Caco-2 (cell line): Measurements from ENCODE around the gene TPO. TPM values are rescaled to one million over a fixed set of nuclear protein-coding genes. Genes with fewer than 3 reads are reported as not detected.

ENCODE experiments used
- BruUV-seq: library from RNA; stranded (reverse); fragments of 400-500 nt; replicated peaks from 2 replicates; lab custom pipeline; 2021; lab: Mats Ljungman, UMichigan
- CTCF ChIA-PET: fragments of 300-600 bp; sonication (Branson Sonifier 250); formaldehyde crosslinking; loops from one replicate; lab custom pipeline; 2022; ENCODE audit warnings: antibody characterized with exemption; lab: Charles Lee
- POLR2A ChIA-PET: fragments of 300-600 bp; sonication (Branson Sonifier 250); formaldehyde crosslinking; loops from one replicate; lab custom pipeline; 2022; ENCODE audit warnings: antibody characterized with exemption; lab: Charles Lee
- DNase-seq, 2 experiments: peaks; one replicate each; pipeline versions ENCODE4 v3.0.0 to v3.0.0-alpha.2; 2020 to 2022
- H3K27me3 ChIP-seq: replicated peaks from 2 replicates; pipeline ENCODE4 v1.6.0; 2011; ENCODE audit warnings: low read length; ENCODE audit not compliant: control insufficient read depth, insufficient read depth
- H3K36me3 ChIP-seq: 2 replicates; pipeline ENCODE4 v1.5.1; 2011; ENCODE audit warnings: low read length; ENCODE audit not compliant: control insufficient read depth, insufficient read depth
- H3K4me1 ChIP-seq: fragments of 250-450 bp; sonication (Bioruptor Pico); 2 replicates; pipeline ENCODE4 v1.5.1; 2020; ENCODE audit warnings: mild to moderate bottlenecking
- H3K4me3 ChIP-seq: 2 replicates; pipeline ENCODE4 v1.5.1; 2011; ENCODE audit warnings: low read depth, mild to moderate bottlenecking, control low read depth, low read length
- H3K9me3 ChIP-seq: fragments of 250-450 bp; sonication (Bioruptor Pico); 2 replicates; pipeline ENCODE4 v1.5.1; 2020; ENCODE audit warnings: mild to moderate bottlenecking, moderate library complexity
- H3K27ac Mint-ChIP-seq: one replicate; pipeline ENCODE4 v1.8.0; 2022; ENCODE audit warnings: mixed read lengths; ENCODE audit not compliant: unreplicated experiment
- H3K27me3 Mint-ChIP-seq: one replicate; pipeline ENCODE4 v1.8.0; 2022; ENCODE audit warnings: mixed read lengths; ENCODE audit not compliant: insufficient read depth, unreplicated experiment
- H3K36me3 Mint-ChIP-seq: one replicate; pipeline ENCODE4 v1.8.0; 2022; ENCODE audit warnings: mild to moderate bottlenecking, mixed read lengths; ENCODE audit not compliant: insufficient read depth, unreplicated experiment
- H3K4me1 Mint-ChIP-seq: one replicate; pipeline ENCODE4 v1.8.0; 2022; ENCODE audit warnings: low read depth, mixed read lengths; ENCODE audit not compliant: unreplicated experiment
- H3K4me3 Mint-ChIP-seq: one replicate; pipeline ENCODE4 v1.8.0; 2022; ENCODE audit warnings: mild to moderate bottlenecking, moderate library complexity, mixed read lengths; ENCODE audit not compliant: unreplicated experiment
- H3K9me3 Mint-ChIP-seq: one replicate; pipeline ENCODE4 v1.8.0; 2022; ENCODE audit warnings: mixed read lengths; ENCODE audit not compliant: unreplicated experiment
- CTCF ChIP-seq, 2 experiments: fragments of 200-600 bp in 1 of 2; IDR thresholded peaks; 1 replicate in 1 of 2; 2 replicates in 1 of 2; pipeline versions ENCODE4 v1.5.1 to v1.8.0; 2011 to 2022; ENCODE audit warnings: antibody characterized with exemption in 1 of 2, control low read depth in 1 of 2, inconsistent platforms in 1 of 2, low read depth in 1 of 2, low read length in 1 of 2, mild to moderate bottlenecking in 1 of 2, moderate library complexity in 1 of 2; ENCODE audit not compliant: insufficient read depth in 1 of 2, severe bottlenecking in 1 of 2, unreplicated experiment in 1 of 2
- intact Hi-C: fragments of 100-400 bp; cut with micrococcal nuclease; formaldehyde crosslinking; loops from one replicate; pipeline ENCODE4 v1.10.0; 2022; ENCODE audit not compliant: unreplicated experiment
- total RNA-seq: library from RNA; stranded (reverse); gene quantifications from 2 replicates; pipeline ENCODE4 v1.2.3, GENCODE V29; 2022

Gene TPO
- total RNA-seq, 1 experiment from 2014 or later: not detected

- Mint-ChIP-seq H3K9me3 (no peaks in the 10 kb centered on the region), H3K4me3 (no peak overlapping the region), H3K27me3 (peaks cover 23% of the 10 kb centered on the region), H3K36me3 (no peaks in the 10 kb centered on the region), H3K4me1 (no peaks in the 10 kb centered on the region), H3K27ac (no peak overlapping the region)
- no peaks in the 10 kb centered on the region; the same call in 1 of the 2 replicates for H3K9me3 ChIP-seq
- ChIA-PET CTCF (no interaction called here), POLR2A (no interaction called here)
- no peaks in the 10 kb centered on the region for H3K27me3 ChIP-seq
- H3K4me1 ChIP-seq: no peaks in the 10 kb centered on the region
- TF ChIP-seq CTCF (IDR thresholded peaks at IDR 0.05; ENCODE audit: insufficient read depth in 1 of 2, low read depth in 1 of 2, low read length in 1 of 2, severe bottlenecking in 1 of 2, unreplicated experiment in 1 of 2): no peak
- no peaks in the 10 kb centered on the region for H3K36me3 ChIP-seq
- no TSS peak for BruUV-seq
- no peak overlapping the region for H3K4me3 ChIP-seq
- DNase-seq: no peak
- intact Hi-C loops: no loop called here
These were observed 34.7 kb downstream of the TPO start for GRCh38 chr2:1448009-1448408.

- ChIA-PET CTCF (no interaction called here), POLR2A (no interaction called here)
- no peaks in the 10 kb centered on the region for H3K27me3 ChIP-seq
- no peak overlapping the region for H3K4me3 Mint-ChIP-seq
- TF ChIP-seq CTCF (IDR thresholded peaks at IDR 0.05; ENCODE audit: insufficient read depth in 1 of 2, low read depth in 1 of 2, low read length in 1 of 2, severe bottlenecking in 1 of 2, unreplicated experiment in 1 of 2): no peak
- H3K36me3 ChIP-seq: no peaks in the 10 kb centered on the region
- H3K9me3 Mint-ChIP-seq: no peaks in the 10 kb centered on the region
- no peak overlapping the region for H3K4me3 ChIP-seq
- intact Hi-C loops: no loop called here
- H3K4me1 ChIP-seq: no peaks in the 10 kb centered on the region
- no TSS peak for BruUV-seq
- DNase-seq: no peak
- H3K27ac Mint-ChIP-seq: no peak overlapping the region
- H3K36me3 Mint-ChIP-seq: no peaks in the 10 kb centered on the region
- H3K27me3 Mint-ChIP-seq: peaks cover 23% of the 10 kb centered on the region
- no peaks in the 10 kb centered on the region; the same call in 1 of the 2 replicates for H3K9me3 ChIP-seq
- H3K4me1 Mint-ChIP-seq: no peaks in the 10 kb centered on the region
These were observed 37.7 kb downstream of the TPO start for GRCh38 chr2:1450915-1451314.

GRCh38 chr2:1451422-1451821, 38.2 kb downstream of the TPO start:
- TF ChIP-seq CTCF (IDR thresholded peaks at IDR 0.05; ENCODE audit: insufficient read depth in 1 of 2, low read depth in 1 of 2, low read length in 1 of 2, severe bottlenecking in 1 of 2, unreplicated experiment in 1 of 2): no peak
- no peaks in the 10 kb centered on the region for H3K36me3 Mint-ChIP-seq
- H3K9me3 Mint-ChIP-seq: no peaks in the 10 kb centered on the region
- no peak overlapping the region for H3K4me3 Mint-ChIP-seq
- no peak overlapping the region for H3K4me3 ChIP-seq
- H3K4me1 Mint-ChIP-seq: no peaks in the 10 kb centered on the region
- DNase-seq: no peak
- intact Hi-C loops: no loop called here
- H3K27me3 ChIP-seq: no peaks in the 10 kb centered on the region
- no peak overlapping the region for H3K27ac Mint-ChIP-seq
- no peaks in the 10 kb centered on the region for H3K36me3 ChIP-seq
- POLR2A ChIA-PET: no interaction called here
- no peaks in the 10 kb centered on the region for H3K4me1 ChIP-seq
- CTCF ChIA-PET: no interaction called here
- no TSS peak for BruUV-seq
- no peaks in the 10 kb centered on the region; the same call in 1 of the 2 replicates for H3K9me3 ChIP-seq
- peaks cover 23% of the 10 kb centered on the region for H3K27me3 Mint-ChIP-seq
